ENCODE results near the gene BCKDK.

The BCKDK gene

GRCh38 chr16:31117384-31118222, 9.4 kb downstream of the BCKDK start, which contains the start of gene KAT8:
KAT8 (plus strand) TSS chr16:31117664; CDS start chr16:31117682, 18 bp downstream.
- in situ Hi-C loops (cut with HindIII; ENCODE audit: low sequenced_read_pairs), result no loop called here

GRCh38 chr16:31118223-31119155, 10.3 kb downstream of the BCKDK start:
- in situ Hi-C loops (cut with HindIII; ENCODE audit: low sequenced_read_pairs), result no loop called here

- in situ Hi-C loops (cut with HindIII; ENCODE audit: low sequenced_read_pairs), result no loop called here
Measured at GRCh38 chr16:31120129-31120528, 11.9 kb downstream of the BCKDK start.

GRCh38 chr16:31125844-31126243, 17.7 kb downstream of the BCKDK start:
- in situ Hi-C loops (cut with HindIII; ENCODE audit: low sequenced_read_pairs), result no loop called here

- in situ Hi-C loops (cut with HindIII; ENCODE audit: low sequenced_read_pairs), result no loop called here
Measured at GRCh38 chr16:31127182-31127581, 19.0 kb downstream of the BCKDK start.

GRCh38 chr16:31128711-31129567, 20.8 kb downstream of the BCKDK start:
- in situ Hi-C loops (cut with HindIII; ENCODE audit: low sequenced_read_pairs), result no loop called here

GRCh38 chr16:31129568-31130335, 21.6 kb downstream of the BCKDK start:
- in situ Hi-C loops (cut with HindIII; ENCODE audit: low sequenced_read_pairs), result no loop called here

- in situ Hi-C loops (cut with HindIII; ENCODE audit: low sequenced_read_pairs), result no loop called here
Measured at GRCh38 chr16:31130336-31130891, 22.2 kb downstream of the BCKDK start.

- in situ Hi-C loops (cut with HindIII; ENCODE audit: low sequenced_read_pairs), result no loop called here
Measured at GRCh38 chr16:31130899-31131298, 22.7 kb downstream of the BCKDK start.

- in situ Hi-C loops (cut with HindIII; ENCODE audit: low sequenced_read_pairs), result no loop called here
Measured at GRCh38 chr16:31131416-31131815, 23.2 kb downstream of the BCKDK start.

GRCh38 chr16:31131841-31132271, 23.7 kb downstream of the BCKDK start:
- in situ Hi-C loops (cut with HindIII; ENCODE audit: low sequenced_read_pairs), result no loop called here

GRCh38 chr16:31132303-31132979, 24.3 kb downstream of the BCKDK start:
- in situ Hi-C loops (cut with HindIII; ENCODE audit: low sequenced_read_pairs), result no loop called here

- in situ Hi-C loops (cut with HindIII; ENCODE audit: low sequenced_read_pairs), result no loop called here
Measured at GRCh38 chr16:31133046-31133501, 24.9 kb downstream of the BCKDK start.

GRCh38 chr16:31134091-31134571, 25.9 kb downstream of the BCKDK start:
- in situ Hi-C loops (cut with HindIII; ENCODE audit: low sequenced_read_pairs), result no loop called here

- in situ Hi-C loops (cut with HindIII; ENCODE audit: low sequenced_read_pairs), result no loop called here
Measured at GRCh38 chr16:31134625-31135534, 26.7 kb downstream of the BCKDK start.

GRCh38 chr16:31135535-31136286, 27.5 kb downstream of the BCKDK start, which contains the start of gene PRSS8:
PRSS8 (minus strand) TSS chr16:31135727; CDS start chr16:31135498, 229 bp downstream.
- in situ Hi-C loops (cut with HindIII; ENCODE audit: low sequenced_read_pairs), result no loop called here

- in situ Hi-C loops (cut with HindIII; ENCODE audit: low sequenced_read_pairs), result no loop called here
Measured at GRCh38 chr16:31136287-31136662, 28.1 kb downstream of the BCKDK start.

All from endothelial cell of hepatic sinusoid (primary cell).